Activated CD8-positive, alpha-beta memory T cell treated with anti-CD3 and anti-CD28 coated beads, Interleukin-2, amount 50 U/mL, for 1 hour (primary cell): ENCODE results near the gene MANEAL.

Experiments
- DNase-seq: peaks from one replicate; pipeline ENCODE4 v3.0.0-alpha.2; 2020; ENCODE audit errors: extremely low read depth

Gene MANEAL

GRCh38 chr1:37825506-37825905 is 31.9 kb downstream of the MANEAL start:
- DNase-seq = no peak

GRCh38 chr1:37828410-37829074 is 34.9 kb downstream of the MANEAL start:
- no peak for DNase-seq

- DNase-seq = no peak
Observed at GRCh38 chr1:37831109-37831508, 37.5 kb downstream of the MANEAL start.

GRCh38 chr1:37831809-37832208 is 38.2 kb downstream of the MANEAL start:
- no peak for DNase-seq

- DNase-seq = no peak
Observed at GRCh38 chr1:37836788-37837187, 43.1 kb downstream of the MANEAL start.

GRCh38 chr1:37839676-37840075 is 46.0 kb downstream of the MANEAL start:
- DNase-seq = no peak

- DNase-seq = no peak
Observed at GRCh38 chr1:37840711-37841110, 47.1 kb downstream of the MANEAL start.

- DNase-seq = no peak
Observed at GRCh38 chr1:37841652-37842051, 48.0 kb downstream of the MANEAL start.

GRCh38 chr1:37844536-37844935 is 50.9 kb downstream of the MANEAL start:
- no peak for DNase-seq

GRCh38 chr1:37845049-37845646 is 51.5 kb downstream of the MANEAL start:
- no peak for DNase-seq

GRCh38 chr1:37845786-37846185 is 52.1 kb downstream of the MANEAL start:
- no peak for DNase-seq

- DNase-seq = no peak
Observed at GRCh38 chr1:37846647-37847339, 53.1 kb downstream of the MANEAL start.

GRCh38 chr1:37849480-37849879 is 55.8 kb downstream of the MANEAL start:
- no peak for DNase-seq

GRCh38 chr1:37850352-37850955 is 56.8 kb downstream of the MANEAL start:
- DNase-seq = no peak
